Glomerular visceral epithelial cell (primary cell): ENCODE results near the gene CLEC16A.

Source experiments
- DNase-seq: peaks from one replicate; pipeline ENCODE4 v3.0.0-alpha.2; 2016; ENCODE audit errors: extremely low spot score

Gene CLEC16A

GRCh38 chr16:11082860-11083388 is 138.6 kb downstream of the CLEC16A start:
- DNase-seq = no peak

DNA sequence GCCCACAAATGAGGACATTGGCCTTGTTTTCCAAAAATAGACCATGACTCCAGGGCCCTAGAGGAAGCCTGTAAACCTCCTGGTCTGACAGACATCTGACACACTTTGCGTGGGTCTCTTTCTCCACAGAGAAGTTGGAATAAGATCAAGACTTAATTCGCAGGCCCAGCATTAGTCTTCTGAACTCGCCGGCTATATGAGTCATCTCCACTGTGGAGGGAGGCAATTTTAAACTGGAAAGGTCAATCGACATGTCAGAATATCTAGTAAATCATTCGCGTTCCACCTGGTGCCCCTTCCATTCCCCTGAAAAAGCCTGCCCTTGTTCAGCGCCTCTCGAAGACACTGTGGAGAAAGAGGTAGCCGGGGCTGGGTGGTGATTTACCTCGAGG is 140.1 kb downstream of the CLEC16A start:
- DNase-seq = peak; percentile 82

DNA sequence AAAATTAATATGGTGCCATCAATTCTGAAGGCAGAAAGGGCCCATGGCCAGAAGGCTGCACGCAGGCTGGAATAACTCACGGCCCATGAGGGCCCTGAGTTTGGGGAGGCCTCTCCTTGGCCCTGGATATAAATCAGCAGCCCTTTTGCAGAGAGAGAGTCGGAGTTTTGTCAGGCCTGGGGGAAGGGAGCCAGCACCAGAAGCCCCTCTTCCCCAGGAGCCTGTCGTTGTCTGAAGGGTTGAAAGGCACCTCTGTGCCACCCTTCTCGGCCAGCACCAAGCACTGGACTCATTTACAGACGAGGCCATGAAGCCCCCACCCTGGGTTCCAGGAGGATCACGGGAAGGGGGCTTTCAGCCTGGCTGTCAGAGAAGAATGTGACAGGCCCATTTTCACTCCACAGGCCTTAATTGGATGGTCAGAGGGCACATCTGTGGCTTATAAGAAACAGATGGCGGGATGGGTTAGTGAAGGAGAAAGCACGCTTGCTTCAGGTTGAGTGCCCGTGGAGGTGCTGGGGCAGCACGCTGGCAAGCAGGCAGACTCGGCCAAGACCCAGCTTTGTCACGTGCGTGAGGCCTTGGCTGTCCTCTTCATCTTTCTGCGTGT is 140.6 kb downstream of the CLEC16A start:
- no peak for DNase-seq

GRCh38 chr16:11085916-11086315 is 141.6 kb downstream of the CLEC16A start:
- DNase-seq = no peak

- no peak for DNase-seq
Observed at GRCh38 chr16:11087691-11088073, 143.3 kb downstream of the CLEC16A start.

DNA sequence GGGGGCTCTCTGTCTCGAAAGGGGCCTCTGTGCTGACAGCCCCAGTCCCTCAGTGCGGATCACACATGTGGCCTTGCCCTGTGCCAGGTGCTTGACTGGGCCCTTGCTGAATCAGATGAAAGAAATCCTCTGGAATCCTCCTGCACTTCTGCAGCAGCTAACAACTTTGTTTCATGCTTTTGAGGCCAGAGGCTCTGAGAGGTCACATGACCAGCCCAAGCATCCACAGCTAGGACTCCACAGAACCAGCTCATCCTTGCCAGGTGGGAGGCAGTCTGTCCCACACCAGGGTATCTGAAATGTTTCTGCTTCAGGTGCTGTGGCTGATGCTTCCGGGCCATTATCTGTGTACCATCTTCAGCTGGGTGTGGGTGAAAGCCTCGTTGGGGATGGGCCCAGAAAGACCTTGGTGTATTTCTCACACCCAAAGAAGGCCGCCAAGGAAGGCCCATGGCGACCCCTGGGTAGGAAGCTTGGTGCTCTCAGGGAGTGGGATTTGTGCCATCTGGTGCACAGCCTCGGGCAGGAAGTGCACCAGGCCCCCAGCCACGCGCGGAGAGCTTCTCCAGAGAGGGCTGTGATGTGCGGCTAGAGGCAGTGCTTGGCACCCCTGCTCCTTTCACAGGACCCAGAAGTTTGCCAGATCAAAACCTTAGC is 143.8 kb downstream of the CLEC16A start:
- DNase-seq = no peak

DNA sequence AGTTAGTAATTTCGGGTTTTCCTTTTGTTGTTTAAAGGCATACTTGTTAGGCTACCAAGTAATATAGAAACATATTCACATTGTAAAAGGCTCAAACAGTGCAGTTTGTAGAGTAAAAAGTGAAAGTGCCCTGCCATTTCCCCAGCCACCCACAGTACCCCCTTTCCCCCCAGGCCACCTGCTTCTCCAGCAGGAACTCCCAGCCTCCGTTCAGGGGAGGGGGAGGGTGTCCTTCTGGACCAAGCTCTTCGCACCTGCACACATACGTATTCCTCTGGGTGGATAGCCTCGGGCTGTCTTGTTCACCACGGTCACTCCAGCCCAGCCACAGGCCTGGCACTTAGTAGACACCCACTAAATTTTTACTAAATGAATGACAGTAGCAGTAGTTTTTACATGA is 144.5 kb downstream of the CLEC16A start:
- no peak for DNase-seq

GRCh38 chr16:11089504-11090124 is 145.2 kb downstream of the CLEC16A start:
- DNase-seq = peak; percentile 61

- no peak for DNase-seq
Observed at GRCh38 chr16:11090232-11090631, 145.9 kb downstream of the CLEC16A start.

GRCh38 chr16:11091021-11091785 is 146.8 kb downstream of the CLEC16A start:
- no peak for DNase-seq

DNA sequence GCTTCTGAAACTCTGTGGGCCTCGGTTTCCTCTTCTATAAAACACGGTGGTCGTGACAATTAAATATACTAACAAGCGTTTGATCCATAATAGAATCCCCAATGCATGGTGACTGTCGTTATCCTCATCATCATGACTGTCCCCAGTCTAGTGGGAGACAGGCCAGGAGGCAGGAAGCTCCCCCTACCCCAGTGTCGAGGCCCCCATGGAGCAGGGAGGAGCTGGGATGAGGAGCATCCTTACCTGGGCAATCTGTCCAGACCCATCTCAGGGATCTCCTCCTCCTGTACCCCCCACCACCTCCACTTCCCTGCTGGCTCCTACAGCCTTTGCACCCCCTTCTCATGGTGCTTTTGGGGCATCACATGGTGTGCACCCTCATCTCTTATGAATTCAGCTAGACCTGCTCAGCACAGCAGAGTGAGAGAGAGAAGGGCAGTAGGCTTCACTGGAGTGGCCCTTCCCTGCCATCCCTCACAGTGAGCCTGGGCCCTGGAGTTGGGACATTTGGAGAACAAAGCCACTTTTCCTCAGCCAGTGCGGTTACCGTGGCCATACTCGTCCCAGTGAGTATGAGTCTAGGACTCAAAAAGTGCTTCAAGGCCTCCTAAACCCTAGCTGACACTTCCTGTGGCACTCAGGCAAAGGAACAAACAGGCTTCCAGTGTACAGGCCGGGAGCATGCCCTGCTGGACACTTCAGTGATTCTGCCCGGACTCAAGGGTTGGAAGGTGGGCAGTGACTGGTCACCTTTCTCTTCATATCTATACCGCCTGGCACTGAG is 148.6 kb downstream of the CLEC16A start:
- DNase-seq = no peak

GRCh38 chr16:11093572-11094074 is 149.3 kb downstream of the CLEC16A start:
- DNase-seq = no peak

- peak; percentile 41 for DNase-seq
Observed at GRCh38 chr16:11094075-11094856, 149.9 kb downstream of the CLEC16A start.

DNA sequence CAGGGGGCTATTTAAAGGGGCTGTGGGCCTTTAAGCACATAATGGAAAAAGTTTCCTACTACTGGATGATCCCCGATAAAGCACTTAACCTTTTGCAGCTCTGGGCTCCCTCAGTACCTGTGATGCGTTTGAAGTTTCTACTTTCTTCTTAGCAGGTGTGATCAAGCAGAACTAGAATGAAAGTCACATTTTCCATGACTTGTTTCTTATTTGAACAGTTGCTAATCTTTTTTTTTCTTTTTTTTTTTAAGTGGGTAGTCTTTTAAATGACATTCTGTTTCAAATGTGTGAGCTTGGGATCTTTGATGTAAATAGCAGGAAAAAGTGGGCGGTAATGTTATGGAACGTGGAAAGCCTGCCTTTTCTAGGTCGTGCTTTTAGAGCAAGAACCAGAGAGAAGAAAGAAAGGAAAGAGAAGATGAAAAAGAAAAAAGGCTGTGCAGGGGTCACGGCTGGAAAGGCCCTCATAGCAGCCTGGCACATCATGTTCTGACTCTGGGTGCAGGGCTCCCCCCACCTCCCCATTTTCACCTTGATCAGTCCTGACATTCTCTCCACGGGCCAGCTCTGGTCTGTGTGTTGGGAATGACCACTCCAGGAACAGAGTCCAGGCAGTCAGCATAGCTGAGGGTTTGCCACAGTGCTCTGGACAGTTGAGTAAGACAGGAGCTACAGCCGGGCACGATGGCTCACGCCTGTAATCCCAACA is 150.6 kb downstream of the CLEC16A start:
- DNase-seq = no peak

GRCh38 chr16:11095935-11096334 is 151.6 kb downstream of the CLEC16A start:
- no peak for DNase-seq

- DNase-seq = no peak
Observed at GRCh38 chr16:11097094-11097786, 152.9 kb downstream of the CLEC16A start.

- no peak for DNase-seq
Observed at GRCh38 chr16:11097787-11098167, 153.4 kb downstream of the CLEC16A start.

DNA sequence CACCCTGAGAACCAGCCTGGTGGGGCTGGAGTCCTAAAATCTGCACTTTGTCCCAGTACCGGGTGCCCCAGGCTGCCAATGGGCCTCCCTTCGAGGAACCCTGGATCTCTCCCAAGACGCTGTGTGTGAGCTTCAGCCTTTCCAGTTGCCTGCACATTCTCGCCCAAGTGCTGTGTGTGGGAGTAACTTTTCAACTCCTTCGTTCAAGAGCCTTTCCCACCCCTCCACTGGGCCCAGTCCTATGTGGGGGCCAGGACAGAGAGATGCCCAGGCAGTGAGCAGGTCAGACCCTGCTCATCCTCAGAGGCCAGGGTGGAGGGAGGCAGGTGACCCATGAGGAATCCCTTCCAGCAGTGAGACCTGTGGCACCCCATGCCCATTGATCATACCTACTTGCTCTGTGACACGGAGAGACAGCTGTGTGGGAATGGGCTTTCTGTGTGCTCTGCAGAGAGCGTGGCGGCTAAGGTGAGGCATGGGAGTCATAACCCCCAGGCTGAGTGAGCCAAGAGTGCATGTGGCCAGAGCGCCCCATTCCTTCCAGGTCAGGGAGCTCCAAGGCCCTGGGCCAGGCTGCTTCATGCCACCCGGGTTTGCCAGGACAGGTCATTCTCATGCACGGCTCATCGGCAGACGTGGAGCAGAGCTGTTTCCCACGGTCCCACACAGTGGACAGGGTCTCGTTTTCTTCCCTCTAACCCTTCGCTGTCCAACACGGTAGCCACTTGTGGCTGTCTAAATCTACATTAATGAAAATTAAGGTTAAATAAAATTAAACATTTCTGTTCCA is 154.4 kb downstream of the CLEC16A start:
- no peak for DNase-seq
